ENCODE measurements around the gene RAD51B.

The RAD51B gene

DNA sequence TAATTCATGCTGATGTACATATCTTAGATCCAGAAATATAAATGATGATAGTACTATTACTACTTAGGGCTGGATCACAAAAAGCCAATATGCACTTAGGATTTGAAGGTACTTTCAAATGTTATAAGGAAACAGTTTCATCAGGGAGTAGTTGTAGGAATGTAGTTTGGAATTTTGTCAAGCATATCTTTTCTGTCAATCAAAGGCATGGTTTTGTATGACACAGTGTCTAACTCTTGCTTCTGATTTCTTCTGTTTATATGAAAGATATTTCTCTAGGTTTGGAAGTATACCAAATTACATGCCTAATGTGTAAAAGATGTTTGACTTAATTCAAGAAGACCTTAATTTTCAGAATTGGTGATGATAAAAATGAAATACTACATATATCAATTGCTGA, 135.7 kb downstream of the RAD51B start:
- no peak overlapping the region for H3K4me3 ChIP-seq (ENCODE audit: low read depth, low read length)
- TF ChIP-seq, protein P1, sequence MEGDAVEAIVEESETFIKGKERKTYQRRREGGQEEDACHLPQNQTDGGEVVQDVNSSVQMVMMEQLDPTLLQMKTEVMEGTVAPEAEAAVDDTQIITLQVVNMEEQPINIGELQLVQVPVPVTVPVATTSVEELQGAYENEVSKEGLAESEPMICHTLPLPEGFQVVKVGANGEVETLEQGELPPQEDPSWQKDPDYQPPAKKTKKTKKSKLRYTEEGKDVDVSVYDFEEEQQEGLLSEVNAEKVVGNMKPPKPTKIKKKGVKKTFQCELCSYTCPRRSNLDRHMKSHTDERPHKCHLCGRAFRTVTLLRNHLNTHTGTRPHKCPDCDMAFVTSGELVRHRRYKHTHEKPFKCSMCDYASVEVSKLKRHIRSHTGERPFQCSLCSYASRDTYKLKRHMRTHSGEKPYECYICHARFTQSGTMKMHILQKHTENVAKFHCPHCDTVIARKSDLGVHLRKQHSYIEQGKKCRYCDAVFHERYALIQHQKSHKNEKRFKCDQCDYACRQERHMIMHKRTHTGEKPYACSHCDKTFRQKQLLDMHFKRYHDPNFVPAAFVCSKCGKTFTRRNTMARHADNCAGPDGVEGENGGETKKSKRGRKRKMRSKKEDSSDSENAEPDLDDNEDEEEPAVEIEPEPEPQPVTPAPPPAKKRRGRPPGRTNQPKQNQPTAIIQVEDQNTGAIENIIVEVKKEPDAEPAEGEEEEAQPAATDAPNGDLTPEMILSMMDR (IDR thresholded peaks at IDR 0.05; ENCODE audit: borderline replicate concordance, insufficient read depth, low read depth, low read length) = no peak

- TF ChIP-seq, protein P1 (IDR thresholded peaks at IDR 0.05; ENCODE audit: borderline replicate concordance, insufficient read depth, low read depth, low read length) = no peak
Observed at GRCh38 chr14:67957946-67958345, 138.4 kb downstream of the RAD51B start.

DNA sequence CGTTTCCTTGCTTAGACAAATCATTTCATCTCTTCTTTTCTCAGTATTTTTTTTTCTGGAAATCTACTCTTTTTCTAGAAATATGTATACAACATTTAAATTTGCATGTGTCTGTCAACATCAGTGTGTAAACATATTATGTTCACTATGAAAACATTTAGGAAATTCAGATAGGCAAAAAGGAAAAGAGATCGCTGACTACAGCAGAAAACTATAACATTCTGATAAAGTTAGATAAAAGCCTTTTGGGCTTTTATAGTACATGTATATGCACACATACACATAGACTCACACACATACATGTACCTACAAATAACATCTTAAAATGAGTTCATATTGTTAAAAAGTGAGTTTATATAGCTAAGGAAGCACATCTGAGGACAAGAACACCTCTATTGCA, 142.1 kb downstream of the RAD51B start:
- TF ChIP-seq, protein P1 (IDR thresholded peaks at IDR 0.05; ENCODE audit: borderline replicate concordance, insufficient read depth, low read depth, low read length) = no peak
- no peak overlapping the region for H3K4me3 ChIP-seq (ENCODE audit: low read depth, low read length)

More at GRCh38 chr14:67957946-67958345, 138.4 kb downstream of the RAD51B start:
- H3K4me3 ChIP-seq (ENCODE audit: low read depth, low read length) = no peak overlapping the region

DNA sequence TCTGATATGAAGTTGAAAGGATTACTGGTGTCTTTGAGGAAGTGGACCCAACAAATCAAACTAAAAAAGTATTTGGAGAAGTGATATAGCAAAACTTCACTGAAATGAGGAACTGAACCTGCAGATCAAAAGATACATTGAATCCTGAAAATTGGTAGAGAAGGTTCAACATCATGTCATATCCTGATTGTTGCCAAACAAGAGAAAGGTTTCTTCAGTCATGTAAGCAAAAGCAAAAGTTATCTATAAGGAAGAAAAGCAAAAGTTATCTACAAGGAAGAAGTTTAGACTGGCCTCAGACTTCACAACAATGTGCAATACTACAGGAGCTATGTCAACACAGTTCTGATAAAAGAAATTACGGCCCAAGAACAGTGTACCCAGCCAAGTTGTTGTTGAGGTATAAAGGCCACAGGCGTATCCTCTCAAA, 142.7 kb downstream of the RAD51B start:
- TF ChIP-seq, protein P1 (IDR thresholded peaks at IDR 0.05; ENCODE audit: borderline replicate concordance, insufficient read depth, low read depth, low read length) = no peak
- no peak overlapping the region for H3K4me3 ChIP-seq (ENCODE audit: low read depth, low read length)

GRCh38 chr14:67963545-67963944, 144.0 kb downstream of the RAD51B start:
- TF ChIP-seq, protein P1 (IDR thresholded peaks at IDR 0.05; ENCODE audit: borderline replicate concordance, insufficient read depth, low read depth, low read length) = no peak
- no peak overlapping the region for H3K4me3 ChIP-seq (ENCODE audit: low read depth, low read length)

GRCh38 chr14:67963960-67964812, 144.6 kb downstream of the RAD51B start:
- TF ChIP-seq, protein P1 (IDR thresholded peaks at IDR 0.05; ENCODE audit: borderline replicate concordance, insufficient read depth, low read depth, low read length) = no peak
- no peak overlapping the region for H3K4me3 ChIP-seq (ENCODE audit: low read depth, low read length)

DNA sequence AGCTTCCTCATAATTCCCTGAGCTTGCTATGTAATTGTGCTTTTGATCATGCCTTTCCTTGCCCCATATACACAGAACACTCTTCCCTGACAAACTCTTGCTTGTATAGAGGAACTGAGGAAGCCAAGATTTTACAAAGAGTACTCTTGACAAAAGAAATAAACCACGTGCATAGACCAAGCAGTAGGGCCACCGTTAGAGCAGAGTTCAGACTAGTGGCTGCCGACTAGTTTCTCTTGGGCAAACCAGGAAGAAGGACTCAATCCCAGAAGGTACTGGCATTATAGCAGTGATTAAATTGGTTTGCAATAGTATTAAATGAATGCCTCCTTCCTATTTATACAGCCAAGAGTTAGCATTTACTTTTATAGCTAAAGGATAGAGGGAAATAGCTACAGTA, 146.1 kb downstream of the RAD51B start:
- TF ChIP-seq, protein P1 (IDR thresholded peaks at IDR 0.05; ENCODE audit: borderline replicate concordance, insufficient read depth, low read depth, low read length) = no peak
- no peak overlapping the region for H3K4me3 ChIP-seq (ENCODE audit: low read depth, low read length)
